HepG2 (cell line): ENCODE measurements around the gene VAPA. TPM values are rescaled to one million over a fixed set of nuclear protein-coding genes. Genes with fewer than 3 reads are reported as not detected.
A peak's percentile ranks its signal among the peaks of the same experiment; 100 is the strongest.

ENCODE experiments used
- ATAC-seq: fragments of 200-7000 bp; cut with Tn5 transposase; 3 replicates; pipeline ENCODE4 v1.9.1; 2020; ENCODE audit warnings: mild to moderate bottlenecking, moderate library complexity
- BruUV-seq: library from RNA; stranded (reverse); fragments of 400-500 nt; replicated peaks from 2 replicates; lab custom pipeline; 2021; lab: Mats Ljungman, UMichigan
- CTCF ChIA-PET: fragments of 300-600 bp; formaldehyde crosslinking; extraction: SDS; loops from one replicate; lab custom pipeline; 2021; ENCODE audit warnings: low total read pairs, inconsistent platforms, low intra/inter-chr PET ratio; lab: Yijun Ruan, JAX
- POLR2A ChIA-PET: fragments of 350-600 bp; sonication (Branson Sonifier 250); formaldehyde crosslinking; loops from one replicate; lab custom pipeline; 2020; ENCODE audit warnings: antibody characterized with exemption, inconsistent platforms; lab: Yijun Ruan, JAX
- DNase-seq: peaks from one replicate; pipeline ENCODE4 v3.0.0-alpha.2; 2015; ENCODE audit warnings: low spot score
- FAIRE-seq: peaks from 3 replicates; lab custom pipeline; 2011; peaks lifted over from hg19 to GRCh38; lab: Jason Lieb, UNC
- H2AFZ ChIP-seq: one replicate; pipeline ENCODE4 v1.6.1; 2011; ENCODE audit warnings: low read length, inconsistent platforms
- H3K27ac ChIP-seq: fragments of 300-600 bp; 3 replicates; pipeline ENCODE4 v1.8.0; 2011; ENCODE audit warnings: mixed run types, mild to moderate bottlenecking, mixed read lengths, low read length, inconsistent platforms; ENCODE audit not compliant: insufficient read depth; ENCODE audit errors: extremely low read length
- H3K27me3 ChIP-seq, 2 experiments: fragments of 200-600 bp in 1 of 2; 2 replicates in 1 of 2; 3 replicates in 1 of 2; pipeline versions ENCODE4 v1.6.0 to v1.8.0; 2011; ENCODE audit warnings: low read length in 2 of 2, mild to moderate bottlenecking in 2 of 2, moderate library complexity in 2 of 2, inconsistent platforms in 1 of 2; ENCODE audit not compliant: insufficient read depth in 2 of 2, control insufficient read depth in 1 of 2
- H3K36me3 ChIP-seq, 2 experiments: fragments of 200-600 bp in 1 of 2; replicated peaks in 1 of 2; 2 replicates in 1 of 2; 3 replicates in 1 of 2; pipeline versions ENCODE4 v1.5.1 to v1.8.0; 2011; ENCODE audit warnings: low read length in 2 of 2, inconsistent platforms in 1 of 2; ENCODE audit not compliant: insufficient read depth in 2 of 2, control insufficient read depth in 1 of 2
- H3K4me1 ChIP-seq: 2 replicates; pipeline ENCODE4 v1.5.1; 2012; ENCODE audit warnings: low read length, inconsistent platforms; ENCODE audit not compliant: insufficient read depth
- H3K4me2 ChIP-seq: 2 replicates; pipeline ENCODE4 v1.6.0; 2011; ENCODE audit warnings: low read depth, low read length, inconsistent platforms
- H3K4me3 ChIP-seq, 3 experiments: fragments of 200-600 bp in 1 of 3; sonication (generic), shearing (Covaris generic) in 1 of 3; replicated peaks in 1 of 3; 2 replicates each; pipeline ENCODE4 v1.5.1; 2011 to 2016; ENCODE audit warnings: low read length in 3 of 3, inconsistent platforms in 2 of 3, low read depth in 2 of 3, mild to moderate bottlenecking in 2 of 3, control low read depth in 1 of 3, mixed read lengths in 1 of 3; ENCODE audit not compliant: insufficient read depth in 1 of 3
- H3K79me2 ChIP-seq: one replicate; pipeline ENCODE4 v1.6.1; 2011; ENCODE audit warnings: low read length, inconsistent platforms; ENCODE audit not compliant: insufficient read depth
- H3K9ac ChIP-seq: 2 replicates; pipeline ENCODE4 v1.6.0; 2011; ENCODE audit warnings: mild to moderate bottlenecking, low read depth, low read length, inconsistent platforms; ENCODE audit not compliant: insufficient read depth
- H3K9me3 ChIP-seq: 2 replicates; pipeline ENCODE4 v1.5.1; 2012; ENCODE audit warnings: mild to moderate bottlenecking, low read length
- H4K20me1 ChIP-seq: 2 replicates; pipeline ENCODE4 v1.6.0; 2011; ENCODE audit warnings: inconsistent platforms, mild to moderate bottlenecking, low read length, moderate library complexity; ENCODE audit not compliant: insufficient read depth
- ATRX ChIP-seq: sonication (generic); formaldehyde crosslinking; IDR thresholded peaks from 2 replicates; pipeline ENCODE4 v1.4.0; 2020; ENCODE audit warnings: missing genetic modification reagents, borderline replicate concordance
- BORCS8-MEF2B ChIP-seq: sonication (generic); formaldehyde crosslinking; IDR thresholded peaks from 2 replicates; pipeline ENCODE4 v1.8.0; 2022; ENCODE audit warnings: mild to moderate bottlenecking, missing genetic modification reagents
- DZIP1 ChIP-seq: sonication (generic); formaldehyde crosslinking; IDR thresholded peaks from 2 replicates; pipeline ENCODE4 v1.5.0; 2020; ENCODE audit warnings: mild to moderate bottlenecking, missing genetic modification reagents
- FOSL1 ChIP-seq: sonication (generic); formaldehyde crosslinking; IDR thresholded peaks from 2 replicates; pipeline ENCODE4 v1.9.0; 2021; ENCODE audit warnings: missing genetic modification reagents, borderline replicate concordance
- FOXA3 ChIP-seq: IDR thresholded peaks from 2 replicates; pipeline ENCODE4 v1.6.1; 2016; ENCODE audit warnings: missing genetic modification reagents, missing compliant biosample characterization
- MBD4 ChIP-seq: IDR thresholded peaks from 2 replicates; pipeline ENCODE4 v1.6.1; 2012; ENCODE audit warnings: low read length, inconsistent platforms, borderline replicate concordance
- MXD4 ChIP-seq: IDR thresholded peaks from 2 replicates; pipeline ENCODE4 v1.6.1; 2016; ENCODE audit warnings: mild to moderate bottlenecking, missing biosample characterization, missing genetic modification reagents
- NCOR1 ChIP-seq: fragments of 200-600 bp; sonication (generic); IDR thresholded peaks from 2 replicates; pipeline ENCODE4 v1.7.0; 2017; ENCODE audit warnings: antibody characterized with exemption, low read length, borderline replicate concordance
- SMYD3 ChIP-seq: sonication (generic); formaldehyde crosslinking; IDR thresholded peaks from 2 replicates; pipeline ENCODE4 v1.8.1; 2023; ENCODE audit warnings: mild to moderate bottlenecking, missing genetic modification reagents
- SNAI1 ChIP-seq: sonication (generic); formaldehyde crosslinking; IDR thresholded peaks from 2 replicates; pipeline ENCODE4 v1.5.0; 2020; ENCODE audit warnings: mild to moderate bottlenecking, missing genetic modification reagents, borderline replicate concordance
- SRF ChIP-seq: IDR thresholded peaks from 2 replicates; pipeline ENCODE4 v1.6.1; 2011; ENCODE audit warnings: mild to moderate bottlenecking, low read depth, low read length, moderate library complexity
- TCF7L2 ChIP-seq: IDR thresholded peaks from 2 replicates; pipeline ENCODE4 v1.6.1; 2011; ENCODE audit warnings: mild to moderate bottlenecking, low read depth, low read length, moderate library complexity
- THAP11 ChIP-seq: IDR thresholded peaks from 2 replicates; pipeline ENCODE4 v1.6.1; 2016; ENCODE audit warnings: missing biosample characterization, missing genetic modification reagents
- ZBTB1 ChIP-seq: sonication (generic); formaldehyde crosslinking; IDR thresholded peaks from 2 replicates; pipeline ENCODE4 v1.4.0; 2020; ENCODE audit warnings: missing genetic modification reagents, borderline replicate concordance
- ZNF644 ChIP-seq: IDR thresholded peaks from 2 replicates; pipeline ENCODE4 v1.6.1; 2016; ENCODE audit warnings: low read depth
- ZNF749 ChIP-seq: sonication (generic); formaldehyde crosslinking; IDR thresholded peaks from 2 replicates; pipeline ENCODE4 v1.8.0; 2022; ENCODE audit warnings: mild to moderate bottlenecking, missing genetic modification reagents, moderate library complexity, borderline replicate concordance
- ZNF784 ChIP-seq: sonication (generic); formaldehyde crosslinking; IDR thresholded peaks from 2 replicates; pipeline ENCODE4 v1.5.1; 2020; ENCODE audit warnings: missing genetic modification reagents, mild to moderate bottlenecking, borderline replicate concordance
- WGBS: methylation state at CpG from one replicate; pipeline ENCODE4 v1.1.6; 2017; ENCODE audit warnings: low lambda C conversion rate; 5-methylcytosine and 5-hydroxymethylcytosine counted together
- in situ Hi-C: cut with HindIII; loops from 2 replicates; pipeline ENCODE4 v1.10.0; 2017; ENCODE audit warnings: low pct_unique_long_range_greater_than_20kb; ENCODE audit not compliant: extremely low pct_ligation_motif_present
- intact Hi-C: fragments of 100-400 bp; cut with micrococcal nuclease; formaldehyde crosslinking; loops from one replicate; pipeline ENCODE4 v1.10.0; 2022; ENCODE audit not compliant: unreplicated experiment
- polyA plus RNA-seq, 8 experiments: library from polyadenylated mRNA; depleted of rRNA in 3 of 8; stranded (reverse) in 7 of 8; unstranded in 1 of 8; fragments of >200 nt; fragmentation: Illumina TruSeq in 4 of 8; extraction: Trizol in 4 of 8; gene quantifications; 2 replicates each; pipeline versions ENCODE4 v1.2.1 to v1.2.3, GENCODE V29; 2011 to 2016; ENCODE audit warnings: low read depth in 4 of 8, missing spikeins in 1 of 8, mixed read lengths in 1 of 8; ENCODE audit not compliant: insufficient read depth in 1 of 8
- total RNA-seq, 5 experiments: library from RNA; depleted of rRNA; stranded (reverse); fragments of >200 nt; fragmentation: Illumina TruSeq; extraction: Trizol; gene quantifications; 2 replicates each; pipeline ENCODE4 v1.2.3, GENCODE V29; 2016; ENCODE audit warnings: low read depth in 1 of 5
- TF ChIP-seq, protein P1 (sequence below): sonication (generic); formaldehyde crosslinking; conservative IDR thresholded peaks from 2 replicates; pipeline ENCODE4 v1.4.0; 2020; ENCODE audit warnings: mild to moderate bottlenecking, missing genetic modification reagents, moderate library complexity

Gene VAPA
- total and polyA plus RNA-seq, 2 of the 13 experiments (the other 11 are each of a cell fraction or from before 2014, with no cell fraction given) = 167 to 294 TPM

GRCh38 chr18:9898792-9899549 is 14.8 kb upstream of the VAPA start:
- in situ Hi-C loops (no loop called here), intact Hi-C loops (no loop called here)
- H3K9me3 ChIP-seq = no peaks in the 10 kb centered on the region
- BruUV-seq = no TSS peak
- ChIA-PET POLR2A (interaction anchor here (0.9 to 1.3 kb wide), 3 partner anchors 15 to 29 kb away, joined by 3 to 19 read pairs (median 8); partner anchors contain the start of gene VAPA), CTCF (no interaction called here)
- H2AFZ ChIP-seq = no peak overlapping the region
- H3K4me3 ChIP-seq = peak overlapping the region in 1 of 3 experiments; percentile 30; a peak in 1 of 6 replicates
- ATAC-seq (peak; percentile 92), DNase-seq (peak; percentile 75), FAIRE-seq (peak; percentile 50)
- H3K9ac ChIP-seq = peak overlapping the region; percentile 30; the same call in 1 of the 2 replicates
- peaks cover 25% of the 10 kb centered on the region for H3K4me1 ChIP-seq
- H3K27me3 ChIP-seq = no peaks in the 10 kb centered on the region
- H3K79me2 ChIP-seq = no peaks in the 10 kb centered on the region
- 15% methylated on average over 11 of the region's 11 CpGs for WGBS
- H4K20me1 ChIP-seq = no peaks in the 10 kb centered on the region
- peak overlapping the region; percentile 41 for H3K4me2 ChIP-seq
- no peaks in the 10 kb centered on the region for H3K36me3 ChIP-seq
- peak overlapping the region; percentile 29 for H3K27ac ChIP-seq
- no peak for TF ChIP-seq DZIP1 (CRISPR knock-in tag)
- no peak for TF ChIP-seq ZNF784 (CRISPR knock-in tag)
- no peak for TF ChIP-seq SNAI1
- TF ChIP-seq ATRX (CRISPR knock-in tag) = no peak
- TF ChIP-seq FOXA3 (CRISPR knock-in tag) = peak; percentile 63
- TF ChIP-seq NCOR1 = no peak; the same call in 1 of the 2 replicates
- TF ChIP-seq, protein P1, sequence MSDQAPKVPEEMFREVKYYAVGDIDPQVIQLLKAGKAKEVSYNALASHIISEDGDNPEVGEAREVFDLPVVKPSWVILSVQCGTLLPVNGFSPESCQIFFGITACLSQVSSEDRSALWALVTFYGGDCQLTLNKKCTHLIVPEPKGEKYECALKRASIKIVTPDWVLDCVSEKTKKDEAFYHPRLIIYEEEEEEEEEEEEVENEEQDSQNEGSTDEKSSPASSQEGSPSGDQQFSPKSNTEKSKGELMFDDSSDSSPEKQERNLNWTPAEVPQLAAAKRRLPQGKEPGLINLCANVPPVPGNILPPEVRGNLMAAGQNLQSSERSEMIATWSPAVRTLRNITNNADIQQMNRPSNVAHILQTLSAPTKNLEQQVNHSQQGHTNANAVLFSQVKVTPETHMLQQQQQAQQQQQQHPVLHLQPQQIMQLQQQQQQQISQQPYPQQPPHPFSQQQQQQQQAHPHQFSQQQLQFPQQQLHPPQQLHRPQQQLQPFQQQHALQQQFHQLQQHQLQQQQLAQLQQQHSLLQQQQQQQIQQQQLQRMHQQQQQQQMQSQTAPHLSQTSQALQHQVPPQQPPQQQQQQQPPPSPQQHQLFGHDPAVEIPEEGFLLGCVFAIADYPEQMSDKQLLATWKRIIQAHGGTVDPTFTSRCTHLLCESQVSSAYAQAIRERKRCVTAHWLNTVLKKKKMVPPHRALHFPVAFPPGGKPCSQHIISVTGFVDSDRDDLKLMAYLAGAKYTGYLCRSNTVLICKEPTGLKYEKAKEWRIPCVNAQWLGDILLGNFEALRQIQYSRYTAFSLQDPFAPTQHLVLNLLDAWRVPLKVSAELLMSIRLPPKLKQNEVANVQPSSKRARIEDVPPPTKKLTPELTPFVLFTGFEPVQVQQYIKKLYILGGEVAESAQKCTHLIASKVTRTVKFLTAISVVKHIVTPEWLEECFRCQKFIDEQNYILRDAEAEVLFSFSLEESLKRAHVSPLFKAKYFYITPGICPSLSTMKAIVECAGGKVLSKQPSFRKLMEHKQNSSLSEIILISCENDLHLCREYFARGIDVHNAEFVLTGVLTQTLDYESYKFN = peak; percentile 42; the same call in 1 of the 2 replicates
- no peak for TF ChIP-seq MBD4
- TF ChIP-seq MXD4 (CRISPR knock-in tag) = no peak
- peak; percentile 90 for TF ChIP-seq FOSL1 (CRISPR knock-in tag)
- no peak for TF ChIP-seq ZNF749 (CRISPR knock-in tag)
- 0 out of 2 replicates have a peak, but pooled peaks have one; percentile 24 for TF ChIP-seq ZNF644 (CRISPR knock-in tag)
- no peak for TF ChIP-seq SRF
- TF ChIP-seq ZBTB1 (CRISPR knock-in tag) = no peak
- no peak for TF ChIP-seq SMYD3 (CRISPR knock-in tag)
- TF ChIP-seq BORCS8-MEF2B (CRISPR knock-in tag) = no peak
- no peak for TF ChIP-seq TCF7L2
- peak; percentile 44 for TF ChIP-seq THAP11 (CRISPR knock-in tag)
